Measurements from ENCODE around the gene SFT2D2.

- TF ChIP-seq CTCF (IDR thresholded peaks at IDR 0.05; ENCODE audit: low read depth, low read length), result no peak
- TF ChIP-seq MAX (IDR thresholded peaks at IDR 0.05; ENCODE audit: low read depth, low read length), result no peak
These were observed 10.1 kb downstream of the SFT2D2 start for GRCh38 chr1:168235937-168236336.

Data from NB4 (cell line).